Measurements from ENCODE around the gene VNN1. TPM values are rescaled to one million over a fixed set of nuclear protein-coding genes. Genes with fewer than 3 reads are reported as not detected.

VNN1 gene
- total RNA-seq, 1 experiment from 2014 or later: not detected

DNA sequence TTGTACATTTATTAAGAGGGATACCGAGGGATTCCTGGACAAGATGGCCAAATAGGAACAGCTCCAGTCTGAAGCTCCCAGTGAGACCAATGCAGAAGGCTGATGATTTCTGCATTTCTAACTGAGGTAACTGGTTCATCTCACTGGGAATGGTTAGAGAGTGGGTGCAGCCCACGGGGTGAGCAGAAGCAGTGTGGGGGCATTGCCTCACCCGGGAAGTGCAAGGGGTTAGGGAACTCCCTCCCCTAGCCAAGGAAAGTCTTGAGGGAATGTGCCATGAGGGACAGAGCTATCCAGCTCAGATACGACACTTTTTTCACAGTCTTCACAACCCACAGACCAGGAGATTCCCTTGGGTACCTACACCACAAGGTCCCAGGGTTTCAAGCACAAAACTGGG lies 79.1 kb downstream of the VNN1 start:
- no peaks in the 10 kb centered on the region for H3K4me1 ChIP-seq (ENCODE audit: control insufficient read depth in 1 of 2, insufficient read depth in 2 of 2, low read length in 2 of 2)
- POLR2A ChIA-PET: no interaction called here
- H3K27me3 ChIP-seq (ENCODE audit: insufficient read depth, low read length): no peaks in the 10 kb centered on the region
- TF ChIP-seq, protein P1, sequence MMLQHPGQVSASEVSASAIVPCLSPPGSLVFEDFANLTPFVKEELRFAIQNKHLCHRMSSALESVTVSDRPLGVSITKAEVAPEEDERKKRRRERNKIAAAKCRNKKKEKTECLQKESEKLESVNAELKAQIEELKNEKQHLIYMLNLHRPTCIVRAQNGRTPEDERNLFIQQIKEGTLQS (IDR thresholded peaks at IDR 0.05): no peak
- TF ChIP-seq RAD21 (IDR thresholded peaks at IDR 0.05; ENCODE audit: low read depth) (no peak), SRF (IDR thresholded peaks at IDR 0.05; ENCODE audit: low read depth) (no peak), CBX3 (IDR thresholded peaks at IDR 0.05; ENCODE audit: low read depth) (no peak), EZH2phosphoT487 (IDR thresholded peaks at IDR 0.05; ENCODE audit: borderline replicate concordance) (no peak), ZFX (IDR thresholded peaks at IDR 0.05) (no peak), FOSL1 (IDR thresholded peaks at IDR 0.05; ENCODE audit: low read depth) (no peak), JUND (IDR thresholded peaks at IDR 0.05) (no peak), SIN3A (IDR thresholded peaks at IDR 0.05; ENCODE audit: low read depth) (no peak), ZNF274 (IDR thresholded peaks at IDR 0.05; ENCODE audit: low read depth, low read length) (no peak)
- TF ChIP-seq, protein P2, sequence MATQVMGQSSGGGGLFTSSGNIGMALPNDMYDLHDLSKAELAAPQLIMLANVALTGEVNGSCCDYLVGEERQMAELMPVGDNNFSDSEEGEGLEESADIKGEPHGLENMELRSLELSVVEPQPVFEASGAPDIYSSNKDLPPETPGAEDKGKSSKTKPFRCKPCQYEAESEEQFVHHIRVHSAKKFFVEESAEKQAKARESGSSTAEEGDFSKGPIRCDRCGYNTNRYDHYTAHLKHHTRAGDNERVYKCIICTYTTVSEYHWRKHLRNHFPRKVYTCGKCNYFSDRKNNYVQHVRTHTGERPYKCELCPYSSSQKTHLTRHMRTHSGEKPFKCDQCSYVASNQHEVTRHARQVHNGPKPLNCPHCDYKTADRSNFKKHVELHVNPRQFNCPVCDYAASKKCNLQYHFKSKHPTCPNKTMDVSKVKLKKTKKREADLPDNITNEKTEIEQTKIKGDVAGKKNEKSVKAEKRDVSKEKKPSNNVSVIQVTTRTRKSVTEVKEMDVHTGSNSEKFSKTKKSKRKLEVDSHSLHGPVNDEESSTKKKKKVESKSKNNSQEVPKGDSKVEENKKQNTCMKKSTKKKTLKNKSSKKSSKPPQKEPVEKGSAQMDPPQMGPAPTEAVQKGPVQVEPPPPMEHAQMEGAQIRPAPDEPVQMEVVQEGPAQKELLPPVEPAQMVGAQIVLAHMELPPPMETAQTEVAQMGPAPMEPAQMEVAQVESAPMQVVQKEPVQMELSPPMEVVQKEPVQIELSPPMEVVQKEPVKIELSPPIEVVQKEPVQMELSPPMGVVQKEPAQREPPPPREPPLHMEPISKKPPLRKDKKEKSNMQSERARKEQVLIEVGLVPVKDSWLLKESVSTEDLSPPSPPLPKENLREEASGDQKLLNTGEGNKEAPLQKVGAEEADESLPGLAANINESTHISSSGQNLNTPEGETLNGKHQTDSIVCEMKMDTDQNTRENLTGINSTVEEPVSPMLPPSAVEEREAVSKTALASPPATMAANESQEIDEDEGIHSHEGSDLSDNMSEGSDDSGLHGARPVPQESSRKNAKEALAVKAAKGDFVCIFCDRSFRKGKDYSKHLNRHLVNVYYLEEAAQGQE (IDR thresholded peaks at IDR 0.05; ENCODE audit: low read depth): no peak
- TF ChIP-seq, protein P3, sequence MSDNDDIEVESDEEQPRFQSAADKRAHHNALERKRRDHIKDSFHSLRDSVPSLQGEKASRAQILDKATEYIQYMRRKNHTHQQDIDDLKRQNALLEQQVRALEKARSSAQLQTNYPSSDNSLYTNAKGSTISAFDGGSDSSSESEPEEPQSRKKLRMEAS (IDR thresholded peaks at IDR 0.05): no peak
- TF ChIP-seq, protein P4, sequence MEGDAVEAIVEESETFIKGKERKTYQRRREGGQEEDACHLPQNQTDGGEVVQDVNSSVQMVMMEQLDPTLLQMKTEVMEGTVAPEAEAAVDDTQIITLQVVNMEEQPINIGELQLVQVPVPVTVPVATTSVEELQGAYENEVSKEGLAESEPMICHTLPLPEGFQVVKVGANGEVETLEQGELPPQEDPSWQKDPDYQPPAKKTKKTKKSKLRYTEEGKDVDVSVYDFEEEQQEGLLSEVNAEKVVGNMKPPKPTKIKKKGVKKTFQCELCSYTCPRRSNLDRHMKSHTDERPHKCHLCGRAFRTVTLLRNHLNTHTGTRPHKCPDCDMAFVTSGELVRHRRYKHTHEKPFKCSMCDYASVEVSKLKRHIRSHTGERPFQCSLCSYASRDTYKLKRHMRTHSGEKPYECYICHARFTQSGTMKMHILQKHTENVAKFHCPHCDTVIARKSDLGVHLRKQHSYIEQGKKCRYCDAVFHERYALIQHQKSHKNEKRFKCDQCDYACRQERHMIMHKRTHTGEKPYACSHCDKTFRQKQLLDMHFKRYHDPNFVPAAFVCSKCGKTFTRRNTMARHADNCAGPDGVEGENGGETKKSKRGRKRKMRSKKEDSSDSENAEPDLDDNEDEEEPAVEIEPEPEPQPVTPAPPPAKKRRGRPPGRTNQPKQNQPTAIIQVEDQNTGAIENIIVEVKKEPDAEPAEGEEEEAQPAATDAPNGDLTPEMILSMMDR (IDR thresholded peaks at IDR 0.05 in 2 of 3, conservative IDR thresholded peaks at IDR 0.05 in 1 of 3; ENCODE audit: borderline replicate concordance in 1 of 3, insufficient read depth in 1 of 3, low read depth in 2 of 3, low read length in 2 of 3): no peak
- no peaks in the 10 kb centered on the region for H3K36me3 ChIP-seq (ENCODE audit: control insufficient read depth in 1 of 2, insufficient read depth in 2 of 2, low read length in 2 of 2)
- RAD21 ChIA-PET (ENCODE audit: low non-redundant PET in 1 of 2, low total read pairs in 2 of 2, uncharacterized antibody in 2 of 2, unreplicated experiment in 2 of 2): no interaction called here
- intact Hi-C loops (cut with micrococcal nuclease): no loop called here
- no peaks in the 10 kb centered on the region for H3K9me3 ChIP-seq (ENCODE audit: control insufficient read depth in 1 of 2, insufficient read depth in 1 of 2, low read depth in 1 of 2, low read length in 2 of 2)
- H2AFZ ChIP-seq (ENCODE audit: low read depth, low read length, poor library complexity, severe bottlenecking): no peak overlapping the region
- no peak overlapping the region for H3K4me3 ChIP-seq (replicated peaks in 1 of 2; ENCODE audit: low read depth in 1 of 2, low read length in 2 of 2)
- H3K4me2 ChIP-seq (ENCODE audit: low read length): no peak overlapping the region
- ATAC-seq: no peak
- no peaks in the 10 kb centered on the region for H3K9me2 ChIP-seq (ENCODE audit: insufficient read depth)
- H3K27ac ChIP-seq (ENCODE audit: low read depth, low read length): no peak overlapping the region
- CTCF ChIA-PET: no interaction called here
- H3K79me2 ChIP-seq (ENCODE audit: insufficient read depth, low read length): no peaks in the 10 kb centered on the region
- no peak for DNase-seq (ENCODE audit: low read depth, low spot score)
- no peaks in the 10 kb centered on the region for H4K20me1 ChIP-seq (ENCODE audit: insufficient read depth)
- no TSS peak for BruUV-seq (replicated peaks)
- H3K9ac ChIP-seq (ENCODE audit: low read length): no peak overlapping the region

Data from HCT116 (cell line).